Renal cortical epithelial cell (primary cell): ENCODE measurements around the gene SMIM15. TPM values are rescaled to one million over a fixed set of nuclear protein-coding genes. Genes with fewer than 3 reads are reported as not detected.
"Not testable (repeated sequence)": the region's sequence is repeated elsewhere in the genome, so short reads cannot be mapped to it uniquely, and the experiment has no call there.

Source experiments
- DNase-seq: peaks from one replicate; pipeline ENCODE4 v3.0.0-alpha.2; 2011; ENCODE audit warnings: low read depth
- total RNA-seq: library from RNA; depleted of rRNA; stranded (reverse); fragments of >200 nt; gene quantifications from 2 replicates; pipeline ENCODE4 v1.2.3, GENCODE V29; 2014

The SMIM15 gene
- total RNA-seq, result 77.6 and 108 TPM in 2 replicates

GRCh38 chr5:61162010-61162831 lies at the start of gene SMIM15:
TSS of gene SMIM15 (minus strand) at chr5:61162468. CDS start at chr5:61160171, 2,297 bp downstream.
- peak; percentile 79 for DNase-seq

GRCh38 chr5:61207884-61208283 lies 45.6 kb upstream of the SMIM15 start:
- no peak for DNase-seq

- DNase-seq, result no peak
Measured at GRCh38 chr5:61205013-61205412, 42.7 kb upstream of the SMIM15 start.

GRCh38 chr5:61202213-61202612 lies 39.9 kb upstream of the SMIM15 start:
- no peak for DNase-seq

GRCh38 chr5:61200582-61201155 lies 38.4 kb upstream of the SMIM15 start:
- DNase-seq, result no peak

- DNase-seq, result no peak
Measured at GRCh38 chr5:61198606-61199005, 36.3 kb upstream of the SMIM15 start.

GRCh38 chr5:61187826-61188225 lies 25.6 kb upstream of the SMIM15 start:
- not testable (repeated sequence) for DNase-seq

GRCh38 chr5:61187352-61187751 lies 25.1 kb upstream of the SMIM15 start:
- DNase-seq, result not testable (repeated sequence)

- no peak for DNase-seq
Measured at GRCh38 chr5:61186634-61187033, 24.4 kb upstream of the SMIM15 start.

- DNase-seq, result peak; percentile 54
Measured at GRCh38 chr5:61184708-61185107, 22.4 kb upstream of the SMIM15 start.

GRCh38 chr5:61183538-61183937 lies 21.3 kb upstream of the SMIM15 start:
- DNase-seq, result no peak

- no peak for DNase-seq
Measured at GRCh38 chr5:61182449-61182848, 20.2 kb upstream of the SMIM15 start.

GRCh38 chr5:61180886-61181285 lies 18.6 kb upstream of the SMIM15 start:
- no peak for DNase-seq

GRCh38 chr5:61178702-61179101 lies 16.4 kb upstream of the SMIM15 start:
- DNase-seq, result peak; percentile 63

- no peak for DNase-seq
Measured at GRCh38 chr5:61177716-61178115, 15.4 kb upstream of the SMIM15 start.

GRCh38 chr5:61177070-61177469 lies 14.8 kb upstream of the SMIM15 start:
- no peak for DNase-seq

- DNase-seq, result no peak
Measured at GRCh38 chr5:61176631-61177030, 14.4 kb upstream of the SMIM15 start.

- DNase-seq, result no peak
Measured at GRCh38 chr5:61171479-61171878, 9.2 kb upstream of the SMIM15 start.

GRCh38 chr5:61168951-61169350 lies 6.7 kb upstream of the SMIM15 start:
- no peak for DNase-seq

- peak; percentile 51 for DNase-seq
Measured at GRCh38 chr5:61167382-61167781, 5.1 kb upstream of the SMIM15 start.

GRCh38 chr5:61163905-61164304 lies 1.6 kb upstream of the SMIM15 start:
- no peak for DNase-seq

GRCh38 chr5:61162832-61163567 lies 732 bp upstream of the SMIM15 start:
- DNase-seq, result peak; percentile 26

GRCh38 chr5:61160497-61160896 lies 1.8 kb downstream of the SMIM15 start:
- no peak for DNase-seq
